Upper lobe of left lung (tissue), 6 donors: Measurements from ENCODE around the gene PDSS2. TPM values are rescaled to one million over a fixed set of nuclear protein-coding genes. Genes with fewer than 3 reads are reported as not detected.
"Not testable (repeated sequence)": the region's sequence is repeated elsewhere in the genome, so short reads cannot be mapped to it uniquely, and the experiment has no call there.

Experiments
- ATAC-seq, 2 donors: fragments of 200-7000 bp; cut with Tn5 transposase; one replicate each; pipeline ENCODE4 v1.9.1; 2022; ENCODE audit warnings: mild to moderate bottlenecking in 2 of 2, moderate library complexity in 2 of 2; ENCODE audit not compliant: low FRiP score in 2 of 2
- DNase-seq, 2 donors: peaks; one replicate each; pipeline ENCODE4 v3.0.0-alpha.2; 2019 to 2020
- H3K27ac ChIP-seq, 4 donors: fragments of 200-600 bp; sonication (generic); one replicate each; pipeline ENCODE4 v1.5.1; 2016 to 2019
- H3K27me3 ChIP-seq, 4 donors: fragments of 200-600 bp; sonication (generic); one replicate each; pipeline ENCODE4 v1.5.1; 2017 to 2019
- H3K36me3 ChIP-seq, 4 donors: fragments of 200-600 bp; sonication (generic); one replicate each; pipeline ENCODE4 v1.5.1; 2016 to 2019
- H3K4me1 ChIP-seq, 4 donors: fragments of 200-600 bp; sonication (generic); one replicate each; pipeline ENCODE4 v1.5.1; 2018 to 2019
- H3K4me3 ChIP-seq, 4 donors: fragments of 200-600 bp; sonication (generic); one replicate each; pipeline ENCODE4 v1.5.1; 2017 to 2019; ENCODE audit warnings: mild to moderate bottlenecking in 2 of 4, moderate library complexity in 1 of 4
- H3K9me3 ChIP-seq, 4 donors: fragments of 200-600 bp; sonication (generic); one replicate each; pipeline ENCODE4 v1.5.1; 2018 to 2019
- CTCF ChIP-seq, 6 experiments: fragments of 450-650 bp in 4 of 6; fragments of 200-600 bp in 2 of 6; sonication (generic) in 2 of 6; IDR thresholded peaks; one replicate each; pipeline ENCODE4 v1.5.1; 2016 to 2019; ENCODE audit warnings: antibody characterized with exemption in 6 of 6
- EP300 ChIP-seq, 4 donors: sonication (generic); formaldehyde crosslinking; IDR thresholded peaks; one replicate each; pipeline ENCODE4 v1.5.1; 2017; ENCODE audit warnings: antibody characterized with exemption in 4 of 4, control low read depth in 2 of 4
- POLR2A ChIP-seq, 4 donors: fragments of 450-650 bp; IDR thresholded peaks; one replicate each; pipeline ENCODE4 v1.5.1; 2016 to 2017; ENCODE audit warnings: antibody characterized with exemption in 4 of 4, mild to moderate bottlenecking in 2 of 4
- POLR2AphosphoS5 ChIP-seq, 2 donors: sonication (generic); formaldehyde crosslinking; IDR thresholded peaks; one replicate each; pipeline ENCODE4 v1.5.1; 2017; ENCODE audit warnings: antibody characterized with exemption in 2 of 2
- WGBS, 2 donors: methylation state at CpG; one replicate each; pipeline ENCODE4 v1.1.5; 2017 to 2018; 5-methylcytosine and 5-hydroxymethylcytosine counted together
- total RNA-seq, 6 donors: library from RNA; depleted of rRNA in 4 of 6; stranded (reverse); fragments of >200 nt in 4 of 6; gene quantifications; one replicate each; pipeline versions ENCODE4 v1.1.0 to v1.2.1, GENCODE V29; 2016 to 2021
- donor health status: DM: no; HTN: no; CAD: no; lungs with moderate emphysema.
- donor health status: DM: no; HTN: yes; CAD: no; lungs with severe emphysema.

PDSS2 gene
- total RNA-seq, 6 donors from 2014 or later, result 5.1 to 20.9 (median 15.0) TPM

- Histone ChIP-seq H3K4me3 (no peak overlapping the region), H3K27me3 (no peaks in the 10 kb centered on the region), H3K27ac (no peak overlapping the region), H3K36me3 (no peaks in the 10 kb centered on the region), H3K9me3 (no peaks in the 10 kb centered on the region), H3K4me1 (no peaks in the 10 kb centered on the region)
- DNase-seq (no peak), ATAC-seq (no peak)
- WGBS, 2 donors, result 0 to 85% methylated on average over 1 of the region's 1 CpG
- no peak for TF ChIP-seq CTCF (IDR thresholded peaks at IDR 0.05)
- no peak for TF ChIP-seq EP300 (IDR thresholded peaks at IDR 0.05)
- TF ChIP-seq POLR2AphosphoS5 (IDR thresholded peaks at IDR 0.05), result no peak
- no peak for TF ChIP-seq POLR2A (IDR thresholded peaks at IDR 0.05)
Observed at GRCh38 chr6:107439406-107439805, 20.0 kb downstream of the PDSS2 start.

- H3K27ac ChIP-seq, result no peak overlapping the region
- no peaks in the 10 kb centered on the region for H3K36me3 ChIP-seq
- no peak for ATAC-seq
- H3K4me3 ChIP-seq, result no peak overlapping the region
- TF ChIP-seq EP300 (IDR thresholded peaks at IDR 0.05) (no peak), POLR2A (IDR thresholded peaks at IDR 0.05) (no peak), CTCF (IDR thresholded peaks at IDR 0.05) (no peak), POLR2AphosphoS5 (IDR thresholded peaks at IDR 0.05) (no peak)
- H3K9me3 ChIP-seq, result no peaks in the 10 kb centered on the region
- no peaks in the 10 kb centered on the region for H3K4me1 ChIP-seq
- H3K27me3 ChIP-seq, result no peaks in the 10 kb centered on the region
- no peak for DNase-seq
- WGBS, 2 donors, result 87 to 94% methylated on average over 5 of the region's 5 CpGs
Observed at GRCh38 chr6:107437691-107438090, 21.7 kb downstream of the PDSS2 start.

DNA sequence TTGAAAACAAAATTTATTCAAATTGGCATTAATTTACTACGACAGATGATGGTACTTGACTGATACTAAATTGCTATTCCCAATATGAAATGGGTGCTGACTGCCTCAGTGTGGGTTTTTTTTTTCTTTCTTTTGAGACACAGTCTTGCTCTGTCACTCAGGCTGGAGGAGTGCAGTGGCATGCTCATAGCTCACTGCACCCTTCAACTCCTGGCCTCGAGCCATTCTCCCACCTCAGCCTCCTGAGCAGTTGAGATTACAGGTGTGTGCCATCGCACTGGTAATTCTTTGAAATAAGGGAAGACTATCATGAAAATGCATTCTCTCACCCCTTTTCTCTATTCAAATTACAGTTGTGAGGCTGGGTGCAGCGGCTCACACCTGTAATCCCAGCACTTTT lies 22.5 kb downstream of the PDSS2 start:
- ATAC-seq (no peak), DNase-seq (no peak)
- H3K4me1 ChIP-seq, result no peaks in the 10 kb centered on the region
- H3K36me3 ChIP-seq, result no peaks in the 10 kb centered on the region
- H3K4me3 ChIP-seq, result no peak overlapping the region
- TF ChIP-seq CTCF (IDR thresholded peaks at IDR 0.05) (no peak), POLR2AphosphoS5 (IDR thresholded peaks at IDR 0.05) (no peak), EP300 (IDR thresholded peaks at IDR 0.05) (no peak)
- H3K27ac ChIP-seq, result no peak overlapping the region
- no peaks in the 10 kb centered on the region for H3K9me3 ChIP-seq
- WGBS, 2 donors, result 92 to 99% methylated on average over 4 of the region's 4 CpGs
- no peaks in the 10 kb centered on the region for H3K27me3 ChIP-seq

- TF ChIP-seq POLR2AphosphoS5 (IDR thresholded peaks at IDR 0.05), result no peak
- no peak for TF ChIP-seq POLR2A (IDR thresholded peaks at IDR 0.05)
- no peak for TF ChIP-seq EP300 (IDR thresholded peaks at IDR 0.05)
- no peak for TF ChIP-seq CTCF (IDR thresholded peaks at IDR 0.05)
- H3K4me3 ChIP-seq, result no peak overlapping the region
- H3K9me3 ChIP-seq, result no peaks in the 10 kb centered on the region
- H3K36me3 ChIP-seq, result no peaks in the 10 kb centered on the region
- H3K27me3 ChIP-seq, result no peaks in the 10 kb centered on the region
- no peaks in the 10 kb centered on the region for H3K4me1 ChIP-seq
- DNase-seq, result no peak
- WGBS, 2 donors, result 63 to 64% methylated on average over 3 of the region's 3 CpGs
- H3K27ac ChIP-seq, result no peak overlapping the region
- ATAC-seq, result no peak
Observed at GRCh38 chr6:107435798-107436197, 23.6 kb downstream of the PDSS2 start.

- TF ChIP-seq POLR2A (IDR thresholded peaks at IDR 0.05) (no peak), EP300 (IDR thresholded peaks at IDR 0.05) (no peak), POLR2AphosphoS5 (IDR thresholded peaks at IDR 0.05) (no peak), CTCF (IDR thresholded peaks at IDR 0.05) (no peak)
- H3K27ac ChIP-seq, result no peak overlapping the region
- H3K9me3 ChIP-seq, result no peaks in the 10 kb centered on the region
- H3K36me3 ChIP-seq, result no peaks in the 10 kb centered on the region
- DNase-seq (no peak), ATAC-seq (no peak)
- H3K27me3 ChIP-seq, result no peaks in the 10 kb centered on the region
- no peak overlapping the region for H3K4me3 ChIP-seq
- H3K4me1 ChIP-seq, result no peaks in the 10 kb centered on the region
- WGBS, 2 donors, result 96 to 98% methylated on average over 3 of the region's 3 CpGs
Observed at GRCh38 chr6:107434812-107435211, 24.6 kb downstream of the PDSS2 start.

DNA sequence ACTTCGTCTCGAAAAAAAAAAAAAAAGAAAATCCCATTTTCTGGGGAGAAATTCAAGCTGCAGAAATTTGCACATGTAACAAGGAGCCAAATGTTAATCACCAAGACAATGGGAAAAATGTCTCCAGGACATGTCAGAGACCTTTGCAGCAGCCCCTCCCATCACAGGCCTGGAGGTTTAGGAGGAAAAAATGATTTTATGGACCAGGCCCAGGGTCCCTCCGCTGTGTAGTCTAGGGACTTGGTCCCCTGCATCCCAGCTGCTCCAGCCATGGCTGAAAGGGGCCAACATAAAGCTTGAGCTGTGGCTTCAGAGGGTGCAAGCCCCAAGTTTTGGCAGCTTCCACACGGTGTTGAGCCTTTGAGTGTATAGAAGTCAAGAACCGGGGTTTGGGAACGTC lies 33.4 kb downstream of the PDSS2 start:
- not testable (repeated sequence) for H3K4me3 ChIP-seq, H3K4me1 ChIP-seq, H3K27ac ChIP-seq, ATAC-seq, H3K27me3 ChIP-seq, H3K36me3 ChIP-seq, DNase-seq
- H3K9me3 ChIP-seq, result peaks cover 0 to 17% (median 7%) of the 10 kb centered on the region in 4 donors
- 61 to 98% methylated on average over 6 of the region's 6 CpGs for WGBS, 2 donors
